Measurements from ENCODE around the gene EDARADD.

- no peak for TF ChIP-seq EZH2 (IDR thresholded peaks at IDR 0.05; ENCODE audit: insufficient read depth, poor library complexity, severe bottlenecking)
- no peak for TF ChIP-seq EZH2phosphoT487 (IDR thresholded peaks at IDR 0.05; ENCODE audit: insufficient read depth, low read depth)
Measured at GRCh38 chr1:236468625-236469024, 74.5 kb downstream of the EDARADD start.

All from GM23248 (cell line).